ENCODE data around the gene CGRRF1.

CGRRF1 gene

DNA sequence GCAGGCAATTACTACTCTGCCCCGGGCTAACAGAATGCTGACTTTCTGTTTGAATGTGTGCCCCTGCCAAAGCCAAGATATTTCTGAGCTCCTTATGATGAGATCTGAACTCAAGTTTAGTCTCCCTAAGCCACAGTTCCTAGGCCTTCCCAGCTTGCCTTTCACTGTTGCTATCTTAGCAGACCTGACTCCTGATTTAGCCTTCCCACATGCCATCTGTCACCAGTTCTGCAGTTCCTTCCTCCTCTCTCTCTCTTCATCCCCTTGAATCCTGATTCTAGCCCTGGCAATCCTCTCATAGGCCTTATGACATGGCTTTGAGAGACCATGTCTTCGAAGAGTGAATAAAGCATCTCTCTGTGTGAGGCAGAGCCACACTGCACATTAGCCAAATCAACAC, 44.7 kb downstream of the CGRRF1 start:
- DNase-seq = no peak

DNA sequence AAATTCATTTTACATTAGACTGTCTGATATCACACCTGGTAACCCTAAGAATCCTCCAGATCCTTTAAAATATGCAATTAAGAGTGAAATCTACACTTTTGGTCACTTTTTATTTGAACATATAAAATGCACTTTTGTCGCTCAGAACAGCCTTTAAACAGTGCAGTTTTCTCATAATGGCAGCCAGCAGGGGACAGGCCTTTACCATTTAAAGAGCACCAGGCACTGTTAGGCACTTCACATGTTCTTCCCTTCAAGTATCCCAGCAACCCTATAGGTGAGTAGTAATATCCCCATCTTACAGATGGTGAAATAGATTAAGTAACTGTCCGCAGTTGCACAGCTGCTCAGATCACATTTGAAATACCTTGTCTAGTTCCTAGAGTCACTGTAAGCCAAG, 45.9 kb downstream of the CGRRF1 start:
- DNase-seq = no peak

DNA sequence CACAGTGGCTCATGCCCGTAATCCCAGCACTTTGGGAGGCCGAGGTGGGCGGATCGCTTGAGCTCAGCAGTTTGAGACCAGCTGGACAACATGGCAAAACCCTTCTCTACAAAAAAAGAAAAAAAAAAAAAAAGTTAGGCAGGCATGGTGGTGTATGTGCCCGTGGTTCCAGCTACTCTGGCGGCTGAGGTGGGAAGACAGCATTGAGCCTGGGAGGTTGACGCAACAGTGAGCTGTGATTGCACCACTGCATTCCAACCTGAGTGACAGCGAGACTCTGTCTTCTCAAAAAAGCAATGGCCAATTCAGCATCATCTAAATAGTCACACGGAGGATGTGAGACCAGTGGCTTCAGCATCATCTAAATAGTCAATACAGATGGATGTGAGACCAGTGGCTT, 46.8 kb downstream of the CGRRF1 start:
- no peak for DNase-seq

DNA sequence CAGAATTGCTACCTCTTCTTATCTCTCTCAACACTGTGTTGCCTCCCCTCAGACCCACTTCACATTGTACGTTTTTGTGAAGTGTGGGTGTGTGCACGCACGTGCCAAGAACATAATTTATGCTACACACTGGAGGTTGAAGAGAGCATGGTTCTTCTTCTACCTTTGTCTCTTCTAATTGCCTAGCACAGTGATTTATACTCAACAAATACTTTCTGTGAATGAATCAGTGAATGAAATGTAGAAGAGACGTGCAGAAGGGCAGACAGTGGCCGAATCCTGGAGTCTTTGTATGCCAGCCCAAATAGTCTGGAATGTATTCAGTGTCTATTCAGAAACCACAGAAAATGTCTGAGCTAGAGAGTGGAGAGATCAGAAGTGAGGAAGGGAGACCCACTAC, 52.6 kb downstream of the CGRRF1 start:
- DNase-seq = no peak

DNA sequence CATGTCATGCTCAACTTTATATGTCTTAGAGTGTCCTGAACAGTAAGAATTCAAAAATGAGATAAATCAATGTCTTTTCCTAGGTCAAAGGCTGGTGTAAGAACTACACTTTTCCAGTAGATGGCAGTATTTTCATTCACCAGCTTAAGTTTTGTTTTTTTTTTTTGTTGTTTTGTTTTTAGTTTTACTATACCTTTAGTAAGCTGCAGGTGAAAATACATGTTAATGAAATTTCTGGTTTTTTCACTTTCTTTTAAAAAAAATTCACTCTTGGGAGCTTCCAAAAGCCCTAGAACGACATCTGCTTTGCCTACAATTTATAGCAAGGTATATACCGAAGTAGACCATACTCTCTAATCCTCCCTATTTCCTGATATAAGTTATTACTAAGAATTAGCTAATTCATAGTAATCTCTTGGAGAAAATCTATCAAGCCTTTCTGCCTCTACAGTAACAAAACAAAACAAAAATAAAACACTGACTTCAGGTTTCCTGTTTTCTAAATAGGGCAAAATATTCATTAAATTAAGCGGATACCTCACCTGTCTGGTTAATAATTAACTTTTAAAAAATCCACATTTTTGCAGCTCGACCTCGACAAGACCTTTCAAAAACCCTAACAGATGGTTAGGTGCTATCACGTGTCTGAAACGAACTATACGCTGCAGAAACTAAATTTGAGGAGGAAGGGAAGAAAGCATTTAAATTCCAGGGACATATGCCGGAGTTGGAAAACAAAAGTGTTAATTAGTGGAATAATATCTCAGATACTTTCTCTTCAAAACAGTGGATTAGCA, 54.6 kb downstream of the CGRRF1 start:
- DNase-seq = no peak

DNA sequence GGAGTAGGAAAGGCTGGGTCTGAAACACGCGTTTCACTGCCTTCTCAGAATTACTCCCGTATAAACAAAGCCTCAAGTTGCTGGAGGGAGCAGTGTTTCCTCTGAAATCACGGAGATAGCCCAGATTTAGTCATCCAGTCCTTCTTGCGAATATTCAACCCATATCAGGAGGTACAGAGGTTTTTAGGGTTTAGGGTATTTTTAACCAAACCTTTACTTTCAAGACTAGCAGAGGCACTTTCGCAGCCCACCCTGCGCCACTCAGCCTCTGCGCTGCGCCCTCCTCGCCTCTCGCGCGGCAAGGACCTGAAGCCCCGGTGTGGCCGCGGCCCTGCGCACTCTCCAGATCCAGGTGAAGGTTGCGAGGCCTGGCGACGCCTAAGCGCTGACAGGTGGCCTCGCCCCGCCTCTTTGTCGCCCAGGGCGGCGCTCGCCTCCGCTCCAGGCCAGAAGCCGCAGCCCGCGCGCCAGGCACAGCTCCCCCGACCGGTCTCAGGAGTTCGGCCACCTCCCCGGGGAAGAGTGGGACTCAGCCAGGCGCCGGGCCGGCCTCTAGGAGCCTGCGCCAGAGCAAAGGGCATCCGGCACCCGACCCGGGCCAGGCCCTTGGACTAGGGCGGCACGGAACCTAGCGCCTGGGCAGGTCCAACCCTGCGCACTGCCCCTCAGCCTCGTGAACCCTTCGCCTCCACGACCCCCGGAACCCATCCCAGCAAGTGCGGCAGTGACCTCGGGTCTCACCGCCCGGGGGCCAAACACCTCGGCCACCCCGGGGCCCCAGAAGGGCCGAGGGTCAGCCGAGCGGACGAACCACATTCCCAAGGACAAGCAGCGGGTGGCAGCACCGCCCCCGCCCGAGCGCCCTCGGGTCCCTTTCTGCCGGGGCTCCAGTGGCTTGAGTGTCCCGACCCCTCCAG, 55.4 kb downstream of the CGRRF1 start:
- DNase-seq = no peak

DNA sequence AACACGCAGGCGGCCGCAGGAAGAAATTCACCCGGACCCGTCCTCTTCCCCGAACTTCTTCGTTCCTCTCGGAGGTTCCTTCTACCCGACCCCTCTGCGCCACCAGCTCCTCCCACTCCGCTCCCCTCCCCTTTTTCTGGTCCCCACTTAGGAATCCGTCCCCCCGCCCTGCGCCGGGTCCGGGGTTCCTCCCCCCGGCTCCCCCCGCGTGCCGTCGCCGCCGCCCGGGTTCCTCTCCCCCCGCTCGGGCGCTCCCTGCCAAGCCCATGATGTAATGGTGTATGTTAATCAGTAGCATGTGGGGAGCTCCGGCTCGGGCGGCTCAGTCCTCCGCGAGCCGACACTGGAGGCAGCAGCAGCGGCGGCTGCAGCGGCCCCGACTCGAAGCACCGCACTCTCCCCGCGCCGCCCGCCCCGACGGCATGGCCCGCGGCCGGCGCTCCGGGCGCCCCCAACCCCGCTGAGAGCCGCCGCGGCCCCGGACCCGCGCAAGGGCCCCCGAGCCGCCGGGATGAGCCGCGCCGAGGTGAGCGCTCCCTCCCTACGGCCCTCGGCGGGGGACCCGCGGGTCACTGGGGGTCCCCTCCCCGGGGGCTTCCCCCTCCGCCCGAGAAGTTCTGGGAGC, 56.2 kb downstream of the CGRRF1 start:
- DNase-seq = peak; percentile 40

DNA sequence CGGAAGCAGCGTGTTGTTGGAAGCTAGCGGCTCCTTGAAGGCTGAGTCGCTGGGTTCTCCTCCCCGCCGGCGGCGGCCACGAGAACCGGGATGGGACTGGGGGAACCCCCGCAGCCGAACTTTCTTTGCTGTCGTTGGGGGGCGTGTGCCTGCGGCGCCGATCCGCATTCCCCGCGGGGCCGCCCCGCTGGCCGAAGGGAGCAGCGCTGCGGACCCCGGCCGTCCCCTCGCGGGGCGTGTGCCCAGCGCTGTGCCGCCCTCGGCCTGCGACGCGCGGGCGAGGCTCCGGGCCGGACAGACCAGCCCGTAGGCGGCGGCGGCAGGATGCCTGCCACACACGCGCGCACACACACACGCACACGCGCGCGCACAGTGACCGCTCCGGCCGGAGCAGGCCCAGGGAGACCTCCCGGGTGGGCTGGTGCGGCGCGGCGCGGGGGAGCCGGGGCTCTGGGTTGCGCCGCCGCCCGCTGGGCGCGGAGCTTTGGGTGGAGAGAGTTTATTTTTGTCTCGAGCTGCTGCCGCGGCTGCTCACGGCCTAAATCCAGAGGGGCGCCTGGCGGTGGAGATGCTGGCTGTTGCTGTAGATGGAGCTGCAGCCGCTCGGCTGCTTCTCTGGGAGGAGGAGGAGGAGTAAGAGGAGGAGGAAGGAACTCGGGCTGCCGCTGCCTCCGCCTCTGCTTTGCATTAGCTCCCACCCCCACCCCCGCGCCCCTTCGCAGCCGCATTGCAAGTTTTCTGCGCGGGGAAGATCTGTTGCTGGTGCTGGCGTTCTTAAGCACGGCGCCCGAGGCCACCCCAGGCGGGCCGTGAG, 56.9 kb downstream of the CGRRF1 start, which contains the start of gene SAMD4A:
TSS of gene SAMD4A (plus strand) at position 719 of the 814 bp plus-strand sequence. CDS start 789 bp downstream, outside the sequence.
- peak; percentile 76 for DNase-seq

DNA sequence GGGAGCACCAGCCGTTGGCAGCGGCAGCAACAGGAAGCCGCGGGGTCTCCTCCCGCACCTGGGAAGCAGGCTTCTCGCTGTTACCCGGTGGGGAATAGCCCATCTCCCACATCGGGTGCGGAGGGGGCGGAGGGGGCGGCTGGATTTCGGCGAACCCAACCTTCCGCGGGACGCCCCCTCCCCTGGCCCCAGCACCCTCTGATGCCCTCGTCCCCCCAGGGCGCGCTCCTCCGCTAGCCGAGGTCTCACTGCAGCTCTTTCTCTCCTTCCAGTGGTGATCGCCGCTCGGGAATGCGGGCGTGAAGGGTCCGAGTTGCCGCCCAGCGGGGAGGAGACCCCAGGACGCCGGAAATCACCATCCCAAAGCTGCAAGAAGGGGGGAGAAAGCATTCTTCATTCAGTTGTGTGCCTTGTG, 57.5 kb downstream of the CGRRF1 start:
- no peak for DNase-seq

DNA sequence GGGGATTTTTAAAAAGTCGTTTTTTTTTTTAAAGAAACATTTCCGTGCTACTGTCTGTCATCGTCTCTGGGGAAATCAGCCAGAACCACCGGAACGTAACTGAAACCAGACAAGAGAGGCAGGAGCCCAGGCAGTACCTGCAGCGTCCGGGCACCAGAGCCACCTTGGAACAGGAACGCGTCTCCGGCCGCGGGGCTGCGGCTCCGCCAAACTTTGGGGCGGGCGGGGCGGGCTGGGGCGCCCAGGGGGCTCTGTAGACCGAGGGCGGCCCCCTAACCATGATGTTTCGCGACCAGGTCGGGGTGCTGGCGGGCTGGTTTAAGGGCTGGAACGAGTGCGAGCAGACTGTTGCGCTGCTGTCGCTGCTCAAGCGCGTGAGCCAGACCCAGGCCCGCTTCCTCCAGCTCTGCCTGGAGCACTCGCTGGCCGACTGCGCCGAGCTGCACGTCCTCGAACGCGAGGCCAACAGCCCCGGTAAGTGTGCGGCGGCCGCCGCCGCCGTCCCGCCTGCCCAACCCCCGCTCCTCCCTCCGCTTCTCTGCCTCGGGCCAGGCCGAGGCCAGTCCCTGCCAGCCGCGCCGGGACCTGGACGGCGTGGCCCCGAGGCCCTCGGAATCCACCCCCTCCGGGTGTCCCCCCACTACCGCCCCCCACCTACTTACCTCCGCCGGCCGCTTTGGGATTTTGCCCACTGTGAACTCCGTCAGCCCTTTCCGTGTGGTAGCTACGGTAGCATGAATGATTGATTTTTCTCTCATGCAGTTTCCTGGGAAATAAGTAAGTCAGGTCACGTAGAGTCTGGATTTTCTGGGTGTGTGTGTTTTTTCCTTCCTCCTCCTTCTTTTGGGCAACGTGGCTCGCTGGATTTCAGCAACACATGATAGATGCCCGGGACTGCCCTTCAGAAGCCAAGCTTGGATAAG, 58.2 kb downstream of the CGRRF1 start:
- DNase-seq = peak; percentile 34

DNA sequence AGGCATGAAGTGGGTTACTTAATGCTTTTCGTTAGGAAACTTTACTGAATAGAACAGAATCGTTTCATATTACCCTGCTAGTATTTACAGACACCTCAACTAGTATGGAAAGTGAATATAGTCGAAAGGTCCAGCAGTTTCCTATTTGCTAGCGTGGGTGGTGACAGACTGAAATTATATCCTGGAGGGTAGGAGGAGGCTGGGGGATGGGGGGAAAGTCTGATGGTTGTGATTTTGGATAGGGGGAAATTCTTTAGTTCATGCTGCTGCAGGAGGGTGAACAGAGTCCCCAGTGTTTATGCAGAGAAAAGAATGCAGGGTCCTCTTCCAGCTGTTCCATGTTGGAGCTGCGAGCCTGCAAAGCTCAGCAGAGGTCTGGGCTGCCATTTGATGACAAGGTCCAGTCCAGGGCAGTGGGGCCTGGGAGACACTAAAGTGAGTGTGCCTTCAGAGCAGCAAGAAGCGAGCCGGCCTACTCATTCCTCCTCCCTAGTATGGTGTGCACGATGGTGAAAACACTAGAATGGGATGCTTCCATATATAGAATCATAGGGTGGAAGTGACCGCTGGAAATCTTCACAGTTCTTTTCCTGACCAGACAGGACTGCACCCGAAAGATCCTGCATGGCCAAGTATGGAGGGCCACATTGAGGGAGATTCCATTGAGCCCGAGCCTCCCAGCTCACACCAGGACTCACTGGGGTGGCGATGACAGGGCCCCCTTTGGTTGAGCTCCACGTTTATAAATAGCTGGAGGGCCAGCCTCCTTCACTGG, 59.3 kb downstream of the CGRRF1 start:
- no peak for DNase-seq

DNA sequence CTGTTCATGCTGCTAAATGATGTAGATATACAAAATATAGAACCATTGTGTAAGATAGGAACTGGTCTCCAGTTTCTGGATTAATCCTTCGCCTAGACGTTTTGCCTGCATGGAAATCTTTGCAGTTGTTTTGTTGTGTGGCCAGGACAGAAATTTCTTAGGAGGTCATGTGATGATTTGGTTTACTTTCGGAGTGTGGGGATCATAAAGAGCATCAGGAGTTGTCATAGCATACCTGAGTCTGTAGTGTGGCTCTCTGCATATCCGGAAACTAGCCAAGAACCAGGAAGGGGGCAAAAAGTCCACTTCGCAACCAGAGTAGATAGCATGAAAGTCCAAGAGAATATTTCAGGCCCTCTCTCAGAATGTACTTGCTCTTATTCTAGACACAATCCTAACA, 60.3 kb downstream of the CGRRF1 start:
- no peak for DNase-seq

DNA sequence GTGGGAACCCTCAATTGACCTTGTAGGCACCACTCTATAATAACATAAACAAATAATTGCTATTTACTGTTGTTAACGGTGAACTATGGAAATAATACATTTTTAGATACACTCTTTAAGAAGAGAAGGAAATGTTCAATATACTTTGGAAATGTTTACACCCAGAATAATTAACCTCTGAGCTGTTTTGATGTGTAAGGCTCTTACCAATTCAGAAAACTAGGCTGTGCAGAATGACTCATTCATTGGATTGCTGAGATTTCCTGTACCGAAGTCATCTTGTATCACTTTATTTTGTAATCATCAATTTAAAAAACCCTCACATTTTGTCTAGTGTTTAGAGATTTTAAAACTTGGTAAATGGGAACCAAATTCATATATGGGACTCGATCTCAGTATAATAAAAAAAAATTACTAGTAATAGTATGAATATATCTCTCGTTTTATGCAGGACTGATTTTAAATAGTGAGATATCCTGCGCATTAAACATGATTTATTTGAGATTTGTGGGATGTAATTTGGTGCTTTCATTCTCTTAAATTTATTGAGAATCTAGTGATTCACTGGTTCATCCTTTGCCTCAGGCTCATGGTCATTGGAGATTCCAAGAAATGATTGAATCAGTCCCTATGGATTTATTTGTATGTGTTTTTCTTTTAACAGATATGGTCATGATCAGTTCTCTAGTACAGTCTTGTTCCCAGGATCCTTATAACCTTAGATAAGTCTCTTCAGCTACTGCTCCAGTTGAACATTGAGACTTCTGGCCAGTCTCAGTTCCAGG, 61.1 kb downstream of the CGRRF1 start:
- no peak for DNase-seq

DNA sequence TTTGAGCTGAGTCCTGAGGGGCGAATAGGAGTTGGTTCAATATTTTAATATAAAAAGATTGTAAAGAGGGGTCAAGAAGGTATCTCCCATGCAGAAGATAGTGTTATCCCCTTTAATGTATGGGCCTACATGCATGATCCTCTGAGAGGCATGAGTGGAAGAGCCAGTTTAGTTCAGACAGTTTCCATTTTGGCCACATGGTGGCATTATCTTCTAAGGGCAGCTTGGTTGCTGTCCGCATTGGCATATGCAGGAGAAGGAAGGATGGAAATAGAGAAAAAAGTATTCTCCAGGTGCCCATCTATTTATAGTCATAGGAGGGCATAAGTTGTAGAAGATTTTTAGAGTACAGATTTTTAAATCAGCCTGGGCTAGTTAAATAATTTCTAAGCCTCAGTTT, 62.6 kb downstream of the CGRRF1 start:
- DNase-seq = peak; percentile 48

DNA sequence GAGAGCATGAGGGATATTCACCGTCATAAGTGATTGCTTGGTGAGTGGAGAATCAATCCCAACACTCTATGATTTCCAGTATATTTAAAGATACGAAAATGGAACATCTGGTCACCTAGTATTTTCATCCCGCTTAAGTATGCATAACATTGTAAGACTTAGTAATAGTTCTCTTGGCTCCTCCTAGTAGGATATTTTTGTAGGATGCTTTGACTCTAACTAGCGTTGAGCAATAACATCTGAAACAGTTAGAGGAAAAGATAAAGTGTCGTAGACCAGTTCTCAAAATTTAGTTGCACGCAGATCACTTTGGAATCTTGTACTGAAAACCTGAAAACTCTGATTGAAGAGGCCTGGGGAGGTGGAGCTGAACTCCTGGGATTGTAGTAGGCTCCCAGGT, 64.8 kb downstream of the CGRRF1 start:
- DNase-seq = no peak

DNA sequence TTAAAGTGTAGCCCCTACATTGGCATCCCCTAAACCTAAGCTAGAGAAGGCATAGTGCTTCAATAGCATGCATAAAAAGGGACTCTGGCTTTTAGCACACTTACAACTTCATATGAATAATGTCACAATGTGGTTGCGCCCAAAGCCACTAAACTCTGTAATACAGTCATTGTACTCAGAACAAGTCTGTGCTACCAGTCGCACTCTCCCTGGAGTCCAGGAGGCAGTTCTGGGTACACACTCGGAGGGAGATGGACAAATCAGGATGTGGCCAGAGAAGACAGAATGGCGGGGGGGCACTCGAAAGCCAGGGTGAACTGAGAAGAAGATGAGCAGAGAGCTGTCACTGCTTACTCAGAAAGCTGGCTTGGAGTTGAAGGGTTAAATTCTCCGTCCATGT, 67.8 kb downstream of the CGRRF1 start:
- DNase-seq = no peak

DNA sequence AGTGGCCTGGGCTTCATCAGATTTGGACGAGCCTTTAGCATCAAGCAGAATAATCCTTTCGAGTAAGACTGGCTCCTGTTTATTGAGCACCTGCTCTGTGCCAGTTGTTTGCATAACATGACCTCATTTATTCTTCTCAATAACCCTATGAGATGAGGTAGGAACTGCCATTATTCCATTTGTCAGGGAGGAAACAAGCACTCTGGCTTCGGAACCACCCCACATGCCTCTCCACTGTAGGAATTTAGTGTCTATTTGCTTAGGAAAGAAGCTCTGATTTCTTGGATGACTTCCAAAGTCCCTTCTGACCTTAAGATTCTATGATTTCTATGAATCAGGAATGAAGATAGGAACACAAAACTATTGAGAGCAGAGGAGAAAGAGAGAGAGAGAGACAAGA, 68.3 kb downstream of the CGRRF1 start:
- DNase-seq = no peak

DNA sequence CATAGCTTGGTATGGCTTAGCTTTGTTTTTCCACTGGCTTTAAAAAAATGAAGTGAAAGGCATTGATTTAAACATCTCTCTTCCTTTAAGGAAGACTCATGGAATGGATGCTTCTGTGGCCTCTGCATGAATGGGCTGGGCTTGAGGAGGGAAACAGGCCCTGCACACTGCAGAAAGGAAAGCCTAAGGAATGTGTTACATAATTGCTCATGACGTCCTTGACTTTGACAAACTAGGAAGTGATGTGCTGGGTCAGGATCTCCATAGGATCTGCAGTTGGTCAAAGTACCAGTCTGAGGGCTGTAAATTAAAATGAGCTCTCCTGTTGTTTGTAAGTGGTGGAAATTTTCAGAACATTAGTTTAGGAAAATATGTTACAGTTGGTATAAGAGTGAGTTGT, 69.9 kb downstream of the CGRRF1 start:
- DNase-seq = no peak

DNA sequence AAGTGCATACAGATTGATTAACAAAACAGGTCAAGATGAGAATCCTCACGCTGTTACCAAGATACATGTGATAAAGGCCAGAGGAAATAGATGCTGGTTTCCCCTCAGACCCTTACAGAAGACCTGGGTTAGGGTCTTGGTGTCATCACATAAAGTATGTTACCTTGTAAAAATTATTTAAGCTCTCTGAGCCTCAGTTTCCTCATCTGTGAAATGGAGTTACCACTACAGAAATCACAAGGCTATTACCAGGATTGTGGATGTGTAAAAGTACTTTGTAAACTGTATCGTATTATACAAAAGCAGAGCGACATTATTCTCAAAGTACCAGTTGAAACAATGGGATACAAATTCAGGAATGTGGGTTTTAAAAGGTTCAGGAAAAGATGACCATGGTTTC, 71.2 kb downstream of the CGRRF1 start:
- DNase-seq = no peak

DNA sequence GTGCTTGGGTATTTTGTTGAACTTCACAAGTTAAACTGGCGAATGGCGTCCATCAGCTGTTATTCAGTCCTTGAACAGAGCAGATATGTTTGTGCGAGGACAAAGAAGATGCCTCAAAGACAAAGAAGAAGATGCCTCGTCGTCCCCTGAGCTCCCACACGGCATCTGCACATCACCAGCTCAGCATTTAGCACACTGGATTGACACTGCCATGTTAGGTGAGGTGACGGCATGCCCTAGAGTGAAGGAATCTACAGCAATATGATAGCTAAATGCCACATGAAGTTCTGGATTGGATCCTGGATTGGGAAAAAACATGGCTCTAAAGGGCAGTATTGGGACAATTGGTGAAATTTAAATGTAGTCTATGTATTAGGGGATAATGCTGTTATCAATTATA, 72.6 kb downstream of the CGRRF1 start:
- DNase-seq = no peak

All from GDM1 (cell line).